SJCRH30 (cell line): ENCODE measurements around the gene ACSBG1. TPM values are rescaled to one million over a fixed set of nuclear protein-coding genes. Genes with fewer than 3 reads are reported as not detected.

Source experiments
- DNase-seq, 2 experiments: peaks; one replicate each; pipeline ENCODE4 v3.0.0-alpha.2; 2015 to 2020
- H3K27ac ChIP-seq: fragments of 250-450 bp; sonication (Bioruptor Pico); 2 replicates; pipeline ENCODE4 v1.5.1; 2020; ENCODE audit warnings: mild to moderate bottlenecking, moderate library complexity
- H3K27me3 ChIP-seq: fragments of 250-450 bp; sonication (Bioruptor Pico); 2 replicates; pipeline ENCODE4 v1.5.1; 2020; ENCODE audit warnings: mild to moderate bottlenecking, moderate library complexity
- H3K36me3 ChIP-seq: fragments of 250-450 bp; sonication (Bioruptor Pico); 2 replicates; pipeline ENCODE4 v1.5.1; 2020; ENCODE audit warnings: mild to moderate bottlenecking, moderate library complexity
- H3K4me1 ChIP-seq: fragments of 250-450 bp; sonication (Bioruptor Pico); 2 replicates; pipeline ENCODE4 v1.5.1; 2020; ENCODE audit warnings: mild to moderate bottlenecking, moderate library complexity
- H3K4me3 ChIP-seq: fragments of 250-450 bp; sonication (Bioruptor Pico); 2 replicates; pipeline ENCODE4 v1.5.1; 2020; ENCODE audit warnings: mild to moderate bottlenecking, moderate library complexity
- H3K9me3 ChIP-seq: fragments of 250-450 bp; sonication (Bioruptor Pico); replicated peaks from 2 replicates; pipeline ENCODE4 v1.5.1; 2020; ENCODE audit warnings: mild to moderate bottlenecking, moderate library complexity
- total RNA-seq: library from RNA; depleted of rRNA; stranded (reverse); fragments of >200 nt; shearing (Covaris generic); gene quantifications from 2 replicates; pipeline ENCODE4 v1.2.3, GENCODE V29; 2014

Gene ACSBG1
- total RNA-seq, 1 experiment from 2014 or later = 0.63 TPM

GRCh38 chr15:78182821-78183220 is 51.5 kb downstream of the ACSBG1 start:
- Histone ChIP-seq H3K4me1 (peaks cover 5% of the 10 kb centered on the region), H3K36me3 (no peaks in the 10 kb centered on the region), H3K4me3 (no peak overlapping the region), H3K9me3 (peaks cover under 1% of the 10 kb centered on the region; the same call in 1 of the 2 replicates), H3K27ac (no peak overlapping the region), H3K27me3 (no peaks in the 10 kb centered on the region)
- no peak for DNase-seq

GRCh38 chr15:78182336-78182700 is 52.0 kb downstream of the ACSBG1 start:
- Histone ChIP-seq H3K27me3 (no peaks in the 10 kb centered on the region), H3K27ac (no peak overlapping the region), H3K36me3 (no peaks in the 10 kb centered on the region), H3K4me3 (no peak overlapping the region), H3K9me3 (no peaks in the 10 kb centered on the region; the same call in 1 of the 2 replicates), H3K4me1 (peaks cover 9% of the 10 kb centered on the region)
- DNase-seq = no peak

GRCh38 chr15:78179906-78180305 is 54.5 kb downstream of the ACSBG1 start:
- Histone ChIP-seq H3K27ac (no peak overlapping the region), H3K36me3 (no peaks in the 10 kb centered on the region), H3K4me1 (peaks cover 9% of the 10 kb centered on the region), H3K27me3 (no peaks in the 10 kb centered on the region), H3K4me3 (no peak overlapping the region), H3K9me3 (no peaks in the 10 kb centered on the region)
- no peak for DNase-seq

- H3K4me1 ChIP-seq = peaks cover 9% of the 10 kb centered on the region
- H3K9me3 ChIP-seq = no peaks in the 10 kb centered on the region
- H3K4me3 ChIP-seq = no peak overlapping the region
- H3K27me3 ChIP-seq = no peaks in the 10 kb centered on the region
- DNase-seq = no peak
- H3K27ac ChIP-seq = no peak overlapping the region
- no peaks in the 10 kb centered on the region for H3K36me3 ChIP-seq
Measured at GRCh38 chr15:78179286-78179840, 55.0 kb downstream of the ACSBG1 start.

GRCh38 chr15:78178064-78178463 is 56.3 kb downstream of the ACSBG1 start:
- peak in 1 of 2 experiments; percentile 33 for DNase-seq
- Histone ChIP-seq H3K9me3 (no peaks in the 10 kb centered on the region), H3K4me1 (peaks cover 9% of the 10 kb centered on the region), H3K4me3 (no peak overlapping the region), H3K27ac (no peak overlapping the region), H3K36me3 (no peaks in the 10 kb centered on the region), H3K27me3 (no peaks in the 10 kb centered on the region)

GRCh38 chr15:78177447-78177873 is 56.9 kb downstream of the ACSBG1 start:
- Histone ChIP-seq H3K4me3 (no peak overlapping the region), H3K27ac (no peak overlapping the region), H3K27me3 (no peaks in the 10 kb centered on the region), H3K4me1 (peaks cover 9% of the 10 kb centered on the region), H3K9me3 (no peaks in the 10 kb centered on the region), H3K36me3 (no peaks in the 10 kb centered on the region)
- peak; percentile 71 to 83 for DNase-seq

GRCh38 chr15:78175330-78175729 is 59.0 kb downstream of the ACSBG1 start:
- DNase-seq = no peak
- Histone ChIP-seq H3K9me3 (no peaks in the 10 kb centered on the region), H3K4me3 (no peak overlapping the region), H3K27ac (no peak overlapping the region), H3K4me1 (peaks cover 9% of the 10 kb centered on the region), H3K27me3 (no peaks in the 10 kb centered on the region), H3K36me3 (peaks cover 18% of the 10 kb centered on the region)

- no peak overlapping the region for H3K27ac ChIP-seq
- H3K9me3 ChIP-seq = no peaks in the 10 kb centered on the region
- H3K4me1 ChIP-seq = peaks cover 9% of the 10 kb centered on the region
- DNase-seq = peak in 1 of 2 experiments; percentile 33
- no peak overlapping the region for H3K4me3 ChIP-seq
- no peaks in the 10 kb centered on the region for H3K27me3 ChIP-seq
- H3K36me3 ChIP-seq = peaks cover 22% of the 10 kb centered on the region
Measured at GRCh38 chr15:78174401-78174800, 60.0 kb downstream of the ACSBG1 start.

GRCh38 chr15:78171864-78172472 is 62.4 kb downstream of the ACSBG1 start:
- H3K36me3 ChIP-seq = peaks cover 42% of the 10 kb centered on the region
- no peak for DNase-seq
- no peaks in the 10 kb centered on the region for H3K9me3 ChIP-seq
- no peak overlapping the region for H3K27ac ChIP-seq
- no peaks in the 10 kb centered on the region for H3K27me3 ChIP-seq
- H3K4me3 ChIP-seq = no peak overlapping the region
- H3K4me1 ChIP-seq = no peaks in the 10 kb centered on the region

- Histone ChIP-seq H3K4me1 (no peaks in the 10 kb centered on the region), H3K4me3 (no peak overlapping the region), H3K27me3 (no peaks in the 10 kb centered on the region), H3K27ac (no peak overlapping the region), H3K36me3 (peaks cover 48% of the 10 kb centered on the region), H3K9me3 (no peaks in the 10 kb centered on the region)
- DNase-seq = no peak
Measured at GRCh38 chr15:78170848-78171773, 63.3 kb downstream of the ACSBG1 start.

- Histone ChIP-seq H3K36me3 (peaks cover 67% of the 10 kb centered on the region), H3K9me3 (no peaks in the 10 kb centered on the region), H3K4me1 (no peaks in the 10 kb centered on the region), H3K4me3 (no peak overlapping the region), H3K27ac (no peak overlapping the region), H3K27me3 (no peaks in the 10 kb centered on the region)
- no peak for DNase-seq
Measured at GRCh38 chr15:78168608-78169007, 65.8 kb downstream of the ACSBG1 start.

- Histone ChIP-seq H3K4me1 (no peaks in the 10 kb centered on the region), H3K4me3 (no peak overlapping the region), H3K27me3 (no peaks in the 10 kb centered on the region), H3K36me3 (peaks cover 67% of the 10 kb centered on the region), H3K27ac (no peak overlapping the region), H3K9me3 (no peaks in the 10 kb centered on the region)
- DNase-seq = no peak
Measured at GRCh38 chr15:78167227-78167888, 67.0 kb downstream of the ACSBG1 start.

GRCh38 chr15:78164010-78164409 is 70.4 kb downstream of the ACSBG1 start:
- Histone ChIP-seq H3K27me3 (no peaks in the 10 kb centered on the region), H3K4me3 (no peak overlapping the region)

GRCh38 chr15:78162038-78162437 is 72.3 kb downstream of the ACSBG1 start:
- DNase-seq = no peak

More at GRCh38 chr15:78164010-78164409, 70.4 kb downstream of the ACSBG1 start:
- Histone ChIP-seq H3K4me1 (no peaks in the 10 kb centered on the region), H3K9me3 (no peaks in the 10 kb centered on the region), H3K36me3 (peaks cover 59% of the 10 kb centered on the region), H3K27ac (no peak overlapping the region)
- DNase-seq = no peak

GRCh38 chr15:78159395-78159794 is 75.0 kb downstream of the ACSBG1 start:
- H3K9me3 ChIP-seq = no peaks in the 10 kb centered on the region
- no peak overlapping the region for H3K4me3 ChIP-seq
- H3K4me1 ChIP-seq = no peaks in the 10 kb centered on the region
- H3K36me3 ChIP-seq = peaks cover 29% of the 10 kb centered on the region
- H3K27me3 ChIP-seq = no peaks in the 10 kb centered on the region
- no peak for DNase-seq
- H3K27ac ChIP-seq = no peak overlapping the region

More at GRCh38 chr15:78162038-78162437, 72.3 kb downstream of the ACSBG1 start:
- no peaks in the 10 kb centered on the region for H3K9me3 ChIP-seq
- H3K27me3 ChIP-seq = no peaks in the 10 kb centered on the region
- no peaks in the 10 kb centered on the region for H3K4me1 ChIP-seq
- H3K4me3 ChIP-seq = no peak overlapping the region
- no peak overlapping the region for H3K27ac ChIP-seq
- peaks cover 47% of the 10 kb centered on the region for H3K36me3 ChIP-seq
